HG02623 (cell line): Measurements from ENCODE around the gene HOXB4.

Experiments
- ATAC-seq: cut with Tn5 transposase; IDR thresholded peaks from one replicate; pipeline ENCODE4 v1.9.1; 2021; ENCODE audit warnings: moderate library complexity; ENCODE audit not compliant: unreplicated experiment

The HOXB4 gene

GRCh38 chr17:48577946-48578615 lies at the start of gene HOXB4:
Gene HOXB4, minus strand, starts transcription at chr17:48578350. Its CDS starts 31 bp downstream, at chr17:48578319.
- no peak for ATAC-seq

- ATAC-seq: no peak
These were observed 49.0 kb upstream of the HOXB4 start for GRCh38 chr17:48627118-48627597.

GRCh38 chr17:48626245-48627117 lies 48.3 kb upstream of the HOXB4 start, which contains the start of gene HOXB9:
Gene HOXB9, minus strand, starts transcription at chr17:48626358. Its CDS starts 89 bp downstream, at chr17:48626269.
- ATAC-seq: no peak

- ATAC-seq: no peak
These were observed 47.5 kb upstream of the HOXB4 start for GRCh38 chr17:48625495-48626244.

GRCh38 chr17:48624544-48625494 lies 46.7 kb upstream of the HOXB4 start:
- no peak for ATAC-seq

GRCh38 chr17:48624118-48624517 lies 46.0 kb upstream of the HOXB4 start:
- no peak for ATAC-seq

- no peak for ATAC-seq
These were observed 45.4 kb upstream of the HOXB4 start for GRCh38 chr17:48623583-48623982.

GRCh38 chr17:48622857-48623256 lies 44.7 kb upstream of the HOXB4 start:
- no peak for ATAC-seq

GRCh38 chr17:48621410-48622392 lies 43.6 kb upstream of the HOXB4 start:
- ATAC-seq: no peak

- ATAC-seq: no peak
These were observed 42.5 kb upstream of the HOXB4 start for GRCh38 chr17:48620461-48621139.

- ATAC-seq: no peak
These were observed 41.8 kb upstream of the HOXB4 start for GRCh38 chr17:48619826-48620449.

- ATAC-seq: no peak
These were observed 40.2 kb upstream of the HOXB4 start for GRCh38 chr17:48618256-48618896.

GRCh38 chr17:48617471-48618255 lies 39.5 kb upstream of the HOXB4 start:
- no peak for ATAC-seq

- no peak for ATAC-seq
These were observed 38.7 kb upstream of the HOXB4 start for GRCh38 chr17:48616717-48617470.

GRCh38 chr17:48615963-48616716 lies 38.0 kb upstream of the HOXB4 start:
- no peak for ATAC-seq
